Fibroblast of the aortic adventitia (primary cell): Measurements from ENCODE around the gene ACOT7. TPM values are rescaled to one million over a fixed set of nuclear protein-coding genes. Genes with fewer than 3 reads are reported as not detected.
A peak's percentile ranks its signal among the peaks of the same experiment; 100 is the strongest.

Experiments used
- DNase-seq: peaks from one replicate; pipeline ENCODE4 v3.0.0-alpha.2; 2010; ENCODE audit warnings: low read depth
- H3K4me3 ChIP-seq: 2 replicates; pipeline ENCODE4 v1.5.1; 2011; ENCODE audit warnings: low read depth, mild to moderate bottlenecking, control low read depth, low read length, moderate library complexity
- CTCF ChIP-seq: IDR thresholded peaks from 2 replicates; pipeline ENCODE4 v1.5.1; 2011; ENCODE audit warnings: mild to moderate bottlenecking, low read length, control low read depth, inconsistent platforms; ENCODE audit not compliant: insufficient read depth
- total RNA-seq: library from RNA; depleted of rRNA; stranded (reverse); fragments of >200 nt; gene quantifications from 2 replicates; pipeline ENCODE4 v1.2.3, GENCODE V29; 2012; ENCODE audit warnings: low replicate concordance

ACOT7 gene
- total RNA-seq, 1 donor: 16.0 TPM

DNA sequence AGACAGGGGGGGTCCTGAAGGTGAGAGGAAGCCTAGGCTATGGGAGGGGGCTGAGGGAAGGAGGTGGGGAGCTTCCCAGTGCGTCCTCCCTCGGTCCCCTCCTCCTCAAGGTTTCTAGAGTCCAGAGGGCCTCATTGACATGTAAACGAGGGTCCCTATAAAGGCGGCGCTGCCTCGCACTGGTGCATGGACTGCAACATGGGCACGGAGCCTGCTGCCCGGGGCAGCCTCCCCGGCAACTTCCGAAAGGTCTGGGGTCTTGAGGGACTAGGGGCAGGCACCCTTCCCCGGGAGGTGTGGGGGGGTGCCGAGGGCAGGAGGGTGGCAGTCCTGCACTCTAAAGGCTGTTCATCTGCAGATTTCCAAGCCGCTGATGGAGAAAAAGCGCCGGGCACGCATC is 149.6 kb downstream of the ACOT7 start, which contains the start of gene HES3:
HES3 (plus strand) TSS at position 187 of the 400 bp plus-strand sequence; CDS start at position 374, 187 bp downstream.
- no peak for TF ChIP-seq CTCF
- no peak within 1 kb of the TSS for H3K4me3 ChIP-seq
- DNase-seq: no peak

DNA sequence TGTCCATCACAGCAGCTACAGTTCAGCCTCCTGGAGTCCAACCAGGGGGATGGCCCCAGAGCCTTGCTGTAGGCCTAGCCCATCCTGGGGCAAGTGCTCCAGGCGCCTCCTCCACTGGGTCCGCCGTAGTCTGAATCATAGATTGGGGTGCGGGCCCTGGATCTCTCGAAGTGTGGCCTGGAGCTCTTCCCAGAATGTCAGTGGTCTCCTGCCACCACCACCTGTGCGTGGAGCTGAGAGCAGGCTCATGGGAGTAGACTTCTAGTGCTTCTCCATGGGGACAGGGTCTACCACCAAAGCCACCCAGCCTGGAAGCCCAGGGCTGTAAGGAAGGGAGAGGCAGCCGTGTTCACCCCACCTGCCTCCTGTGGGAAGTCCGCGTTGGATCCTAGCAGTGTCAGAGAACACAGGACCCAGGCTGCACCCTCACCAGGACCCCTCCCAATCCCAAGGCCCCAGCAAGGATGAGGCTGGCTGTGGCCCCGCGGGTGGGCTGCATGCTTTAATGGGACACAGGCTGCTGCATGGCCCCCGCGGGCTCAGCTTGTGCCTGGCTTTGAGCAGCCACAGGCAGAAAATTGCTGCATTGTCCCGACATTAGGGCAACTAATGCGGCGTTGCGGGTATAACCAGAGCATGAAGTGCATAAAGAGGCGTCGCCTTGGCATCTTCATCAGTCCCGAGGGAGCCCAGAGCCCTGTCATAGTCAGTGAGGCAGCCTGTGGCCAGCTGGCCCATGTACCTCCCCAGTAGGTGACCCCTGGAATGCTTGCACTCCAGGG is 150.3 kb downstream of the ACOT7 start:
- DNase-seq: no peak

GRCh38 chr1:6241887-6242740 is 151.5 kb downstream of the ACOT7 start:
- H3K4me3 ChIP-seq: no peak overlapping the region
- no peak for TF ChIP-seq CTCF
- no peak for DNase-seq

More for the DNA sequence above, 150.3 kb downstream of the ACOT7 start:
- no peak overlapping the region for H3K4me3 ChIP-seq
- TF ChIP-seq CTCF: no peak

DNA sequence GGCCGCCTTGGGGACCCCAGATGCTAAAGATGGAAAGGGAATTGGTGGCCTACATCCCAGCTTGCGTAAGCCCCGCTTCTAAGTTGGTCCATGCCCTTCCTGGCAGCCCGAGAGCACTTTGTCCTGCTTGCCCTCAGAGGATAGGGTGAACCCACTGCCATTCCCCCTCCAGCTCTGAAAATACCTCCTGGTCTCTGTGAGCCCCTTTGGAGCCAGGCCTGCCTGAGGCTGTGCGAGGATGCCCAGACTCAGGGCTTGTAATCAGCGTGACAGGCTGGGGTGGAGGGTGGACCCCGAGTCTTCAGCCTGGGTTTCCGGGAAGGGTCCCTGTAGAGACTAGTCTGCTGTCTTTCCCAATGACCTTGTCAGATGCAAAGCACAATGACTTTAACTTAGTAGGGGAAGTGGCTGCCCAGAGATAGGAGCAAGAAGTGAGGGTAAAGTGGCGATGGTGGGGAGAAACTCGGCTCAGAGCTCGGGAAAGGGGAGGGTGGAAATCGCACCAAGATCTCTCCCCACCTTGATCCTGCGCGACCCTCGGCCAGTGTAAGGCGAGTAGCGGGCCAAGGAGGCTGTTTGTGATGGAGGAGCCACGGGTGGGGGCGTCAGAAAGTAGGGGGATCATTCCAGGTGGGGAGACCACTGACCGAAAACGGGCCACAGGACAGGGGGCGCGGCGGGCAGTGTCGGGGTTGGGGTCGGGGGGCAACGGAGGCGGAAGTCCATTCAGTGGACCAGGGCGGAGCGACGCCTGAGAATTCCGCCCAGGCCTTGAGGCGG is 152.3 kb downstream of the ACOT7 start:
- no peak overlapping the region for H3K4me3 ChIP-seq
- TF ChIP-seq CTCF: no peak
- DNase-seq: no peak

- peak; percentile 41 for DNase-seq
- no peak for TF ChIP-seq CTCF
- no peak overlapping the region for H3K4me3 ChIP-seq
These were observed 153.4 kb downstream of the ACOT7 start for GRCh38 chr1:6239950-6240768.
